Measurements from ENCODE around the gene ZNF423.

Gene ZNF423

GRCh38 chr16:49663081-49664065, 192.5 kb downstream of the ZNF423 start:
- no peak for DNase-seq (ENCODE audit: low read depth)

DNA sequence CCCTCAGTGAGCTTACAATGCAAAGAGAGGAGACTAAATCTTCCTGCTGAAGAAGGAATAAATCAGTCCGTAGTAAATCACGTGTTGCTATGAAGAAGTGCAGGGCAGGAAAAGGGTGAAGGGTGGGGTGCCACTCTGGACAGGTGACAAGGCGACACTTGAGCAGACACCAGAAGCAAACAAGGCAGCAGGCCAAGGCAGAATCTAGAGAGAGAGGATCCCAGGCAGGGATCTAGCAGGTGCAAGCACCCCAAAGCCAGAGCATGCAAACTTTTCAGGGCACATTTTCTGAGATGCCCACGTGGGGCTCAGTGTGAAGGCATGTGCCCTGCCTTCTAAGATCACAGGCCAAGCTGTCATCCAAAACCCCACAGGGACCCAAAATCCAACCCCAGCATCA, 193.3 kb downstream of the ZNF423 start:
- no peak for DNase-seq (ENCODE audit: low read depth)

GRCh38 chr16:49661465-49662187, 194.3 kb downstream of the ZNF423 start:
- DNase-seq (ENCODE audit: low read depth) = no peak

DNA sequence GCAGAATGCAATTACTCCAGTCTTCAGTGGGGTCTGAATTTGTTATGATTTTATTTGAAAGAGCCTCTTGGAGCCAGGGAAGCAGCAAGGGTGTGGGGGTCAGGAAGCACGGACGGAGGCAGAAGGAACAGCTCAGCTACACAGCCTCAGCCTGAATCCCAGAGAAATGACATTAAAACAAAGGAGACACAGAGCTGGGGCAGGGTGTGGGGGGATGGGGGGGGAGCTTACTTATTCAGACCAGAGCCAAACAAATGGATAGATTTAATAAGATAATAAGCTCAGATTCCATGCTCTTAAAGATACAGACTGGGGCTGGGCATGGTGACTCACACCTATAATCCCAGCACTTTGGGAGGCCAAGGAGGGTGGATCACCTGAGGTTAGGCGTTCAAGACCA, 195.3 kb downstream of the ZNF423 start:
- DNase-seq (ENCODE audit: low read depth) = no peak

GRCh38 chr16:49659356-49659755, 196.6 kb downstream of the ZNF423 start:
- no peak for DNase-seq (ENCODE audit: low read depth)

- no peak for DNase-seq (ENCODE audit: low read depth)
Measured at GRCh38 chr16:49658531-49658930, 197.4 kb downstream of the ZNF423 start.

GRCh38 chr16:49657736-49658465, 198.0 kb downstream of the ZNF423 start:
- no peak for DNase-seq (ENCODE audit: low read depth)

DNA sequence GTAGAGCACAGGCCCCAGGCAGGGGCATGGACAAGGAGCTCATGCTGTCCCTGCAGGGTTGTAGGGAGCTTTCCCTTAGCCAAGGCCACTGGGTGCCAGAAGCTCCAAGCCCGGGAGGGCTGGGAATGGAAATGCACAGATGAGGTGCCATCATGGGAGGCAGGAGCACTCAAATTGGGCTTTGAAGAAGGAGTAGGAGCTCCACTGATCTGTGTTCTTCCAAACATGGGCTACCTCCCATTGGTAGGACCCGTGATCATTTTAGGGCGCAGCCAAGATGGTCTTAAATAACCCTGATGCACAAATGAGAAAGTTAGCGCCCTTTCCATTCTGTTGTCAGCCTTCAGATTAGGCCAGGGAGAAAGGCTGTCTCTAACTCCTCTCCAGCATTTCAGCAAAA, 201.5 kb downstream of the ZNF423 start:
- no peak for DNase-seq (ENCODE audit: low read depth)

- DNase-seq (ENCODE audit: low read depth) = no peak
Measured at GRCh38 chr16:49653577-49653976, 202.3 kb downstream of the ZNF423 start.

GRCh38 chr16:49653173-49653570, 202.7 kb downstream of the ZNF423 start:
- no peak for DNase-seq (ENCODE audit: low read depth)

- no peak for DNase-seq (ENCODE audit: low read depth)
Measured at GRCh38 chr16:49652456-49653172, 203.3 kb downstream of the ZNF423 start.

DNA sequence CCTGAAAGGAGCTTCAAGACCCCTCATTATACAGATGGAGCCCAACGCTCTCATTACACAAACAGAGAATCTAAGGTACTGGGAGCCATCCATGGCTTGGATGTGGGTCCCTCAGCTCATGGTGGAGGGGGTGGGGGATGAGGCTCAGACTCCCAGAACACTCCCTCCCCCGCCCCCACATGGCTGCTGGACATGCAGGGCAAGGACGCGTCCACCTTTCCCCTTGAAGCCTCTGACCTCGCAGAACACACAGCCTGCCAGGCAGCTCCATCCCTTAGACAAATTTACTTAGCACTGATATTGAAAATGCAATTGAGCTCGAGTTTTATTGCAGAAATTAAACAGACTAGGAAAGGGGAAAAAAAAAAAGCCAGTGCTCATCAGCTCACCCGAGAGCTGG, 203.9 kb downstream of the ZNF423 start:
- DNase-seq (ENCODE audit: low read depth) = no peak

GRCh38 chr16:49651226-49651625, 204.7 kb downstream of the ZNF423 start:
- DNase-seq (ENCODE audit: low read depth) = no peak

- DNase-seq (ENCODE audit: low read depth) = no peak
Measured at GRCh38 chr16:49650603-49651002, 205.3 kb downstream of the ZNF423 start.

- DNase-seq (ENCODE audit: low read depth) = no peak
Measured at GRCh38 chr16:49649013-49649765, 206.7 kb downstream of the ZNF423 start.

- DNase-seq (ENCODE audit: low read depth) = no peak
Measured at GRCh38 chr16:49647673-49648072, 208.2 kb downstream of the ZNF423 start.

DNA sequence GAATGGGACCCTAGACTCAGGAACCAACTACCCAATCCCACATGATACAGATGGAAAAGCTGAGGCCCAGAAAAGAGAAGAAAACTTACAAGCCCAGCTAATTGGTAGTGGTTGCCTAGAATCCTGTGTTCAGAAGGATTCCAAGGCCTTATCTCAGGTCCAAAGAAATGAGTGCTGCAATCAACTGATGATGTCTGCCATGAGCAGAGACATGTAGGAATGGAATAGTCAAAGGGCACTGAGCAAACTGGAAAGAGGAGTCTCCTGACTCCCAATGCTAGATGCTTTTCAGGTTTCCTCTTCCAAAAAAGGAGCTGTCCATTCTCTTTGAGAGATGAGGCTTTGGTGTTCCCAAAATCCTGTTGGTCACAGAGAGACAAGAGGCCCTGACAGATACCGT, 210.6 kb downstream of the ZNF423 start:
- no peak for DNase-seq (ENCODE audit: low read depth)

GRCh38 chr16:49644145-49644463, 211.8 kb downstream of the ZNF423 start:
- DNase-seq (ENCODE audit: low read depth) = no peak

- DNase-seq (ENCODE audit: low read depth) = no peak
Measured at GRCh38 chr16:49643429-49644144, 212.3 kb downstream of the ZNF423 start.

GRCh38 chr16:49641250-49641649, 214.7 kb downstream of the ZNF423 start:
- DNase-seq (ENCODE audit: low read depth) = no peak

DNA sequence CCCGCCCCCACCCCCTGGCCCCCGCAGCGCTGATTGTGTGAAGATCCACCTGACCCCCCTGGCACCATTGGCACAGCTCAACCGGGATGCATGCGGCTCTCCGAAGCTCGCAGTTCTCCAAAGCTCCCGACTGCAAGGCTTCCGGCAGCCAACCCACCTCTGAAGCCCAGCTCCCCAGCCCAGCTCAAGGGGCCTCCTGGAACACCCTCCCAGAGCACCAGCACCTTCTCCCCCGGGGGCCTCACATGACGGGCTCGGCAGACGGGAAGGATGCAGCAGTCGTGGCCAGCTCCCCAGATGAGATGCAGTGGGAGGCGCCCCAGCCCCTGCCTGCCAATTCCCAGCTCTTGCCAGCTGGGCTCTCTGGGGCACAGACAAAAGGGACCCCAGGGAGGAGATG, 215.3 kb downstream of the ZNF423 start:
- DNase-seq (ENCODE audit: low read depth) = no peak
